AG09309 (cell line): ENCODE results near the gene TMEM187.

Experiments
- DNase-seq: peaks from one replicate; pipeline ENCODE4 v3.0.0-alpha.2; 2010; ENCODE audit warnings: low read depth
- H3K4me3 ChIP-seq: 2 replicates; pipeline ENCODE4 v1.5.1; 2011; ENCODE audit warnings: mild to moderate bottlenecking, low read depth, low read length, moderate library complexity; ENCODE audit not compliant: control insufficient read depth
- TF ChIP-seq, protein P1 (sequence below): IDR thresholded peaks from 2 replicates; pipeline ENCODE4 v1.5.1; 2011; ENCODE audit warnings: mild to moderate bottlenecking, low read depth, low read length, inconsistent platforms; ENCODE audit not compliant: insufficient read depth, control insufficient read depth; ENCODE audit errors: missing control alignments

Gene TMEM187

DNA sequence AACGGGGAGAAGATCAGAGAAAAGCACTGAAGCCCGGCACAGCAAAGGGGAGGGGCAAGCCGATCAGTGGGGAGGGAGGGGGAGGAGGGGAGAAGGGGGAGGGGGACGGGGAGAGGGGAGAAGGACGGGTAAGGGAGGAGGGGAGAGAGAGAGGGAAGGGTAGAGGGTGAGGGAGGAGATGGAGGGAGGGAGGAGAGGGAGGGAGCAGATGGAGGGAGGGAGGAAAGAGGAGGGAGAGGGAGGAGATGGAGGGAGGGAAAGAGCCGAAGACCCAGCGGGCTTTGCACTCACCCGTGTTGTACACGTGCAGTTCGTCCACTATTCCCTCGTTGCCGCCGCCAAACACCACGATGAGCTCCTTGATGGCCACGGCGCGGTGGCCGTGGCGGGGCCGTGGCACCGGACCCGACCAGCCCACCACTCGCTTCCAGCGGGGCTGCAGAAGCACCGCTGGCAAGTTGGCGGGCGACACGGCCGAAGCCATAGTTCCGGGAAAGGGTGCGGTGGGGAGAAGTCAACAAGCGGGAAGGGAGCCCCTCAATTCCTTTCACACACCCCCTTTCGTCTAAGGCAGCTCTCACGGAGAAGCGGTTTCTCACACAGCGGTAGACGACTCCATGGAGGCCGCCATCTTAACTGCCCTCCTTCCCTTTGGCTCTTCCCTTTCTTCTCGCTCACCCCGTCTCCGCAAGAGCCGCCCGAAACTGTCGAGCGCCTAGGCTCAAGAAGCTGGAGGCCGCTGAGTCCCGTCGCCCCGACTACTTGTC lies 2.0 kb upstream of the TMEM187 start:
- TF ChIP-seq, protein P1, sequence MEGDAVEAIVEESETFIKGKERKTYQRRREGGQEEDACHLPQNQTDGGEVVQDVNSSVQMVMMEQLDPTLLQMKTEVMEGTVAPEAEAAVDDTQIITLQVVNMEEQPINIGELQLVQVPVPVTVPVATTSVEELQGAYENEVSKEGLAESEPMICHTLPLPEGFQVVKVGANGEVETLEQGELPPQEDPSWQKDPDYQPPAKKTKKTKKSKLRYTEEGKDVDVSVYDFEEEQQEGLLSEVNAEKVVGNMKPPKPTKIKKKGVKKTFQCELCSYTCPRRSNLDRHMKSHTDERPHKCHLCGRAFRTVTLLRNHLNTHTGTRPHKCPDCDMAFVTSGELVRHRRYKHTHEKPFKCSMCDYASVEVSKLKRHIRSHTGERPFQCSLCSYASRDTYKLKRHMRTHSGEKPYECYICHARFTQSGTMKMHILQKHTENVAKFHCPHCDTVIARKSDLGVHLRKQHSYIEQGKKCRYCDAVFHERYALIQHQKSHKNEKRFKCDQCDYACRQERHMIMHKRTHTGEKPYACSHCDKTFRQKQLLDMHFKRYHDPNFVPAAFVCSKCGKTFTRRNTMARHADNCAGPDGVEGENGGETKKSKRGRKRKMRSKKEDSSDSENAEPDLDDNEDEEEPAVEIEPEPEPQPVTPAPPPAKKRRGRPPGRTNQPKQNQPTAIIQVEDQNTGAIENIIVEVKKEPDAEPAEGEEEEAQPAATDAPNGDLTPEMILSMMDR: no peak
- DNase-seq: peak; percentile 34
- H3K4me3 ChIP-seq: peak overlapping the region; percentile 92

DNA sequence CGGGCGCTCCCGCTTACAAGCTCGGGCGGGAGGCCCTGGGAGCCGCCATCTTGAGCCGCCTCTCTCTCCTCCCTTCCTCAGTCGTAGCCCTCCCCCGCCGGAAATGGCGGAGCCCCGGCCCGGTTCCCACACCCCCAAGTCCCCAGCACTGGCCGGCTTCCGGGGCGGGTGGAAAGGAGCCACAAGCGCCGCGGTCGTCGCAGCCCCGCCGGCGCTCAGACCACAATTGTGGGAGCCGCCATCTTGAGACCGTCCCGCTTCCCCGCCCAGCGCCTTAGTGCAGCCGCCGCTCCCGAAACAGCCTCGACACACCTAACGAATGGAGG lies 1.5 kb upstream of the TMEM187 start:
- peak overlapping the region; percentile 92 for H3K4me3 ChIP-seq
- peak; percentile 38 for DNase-seq
- TF ChIP-seq, protein P1: no peak

DNA sequence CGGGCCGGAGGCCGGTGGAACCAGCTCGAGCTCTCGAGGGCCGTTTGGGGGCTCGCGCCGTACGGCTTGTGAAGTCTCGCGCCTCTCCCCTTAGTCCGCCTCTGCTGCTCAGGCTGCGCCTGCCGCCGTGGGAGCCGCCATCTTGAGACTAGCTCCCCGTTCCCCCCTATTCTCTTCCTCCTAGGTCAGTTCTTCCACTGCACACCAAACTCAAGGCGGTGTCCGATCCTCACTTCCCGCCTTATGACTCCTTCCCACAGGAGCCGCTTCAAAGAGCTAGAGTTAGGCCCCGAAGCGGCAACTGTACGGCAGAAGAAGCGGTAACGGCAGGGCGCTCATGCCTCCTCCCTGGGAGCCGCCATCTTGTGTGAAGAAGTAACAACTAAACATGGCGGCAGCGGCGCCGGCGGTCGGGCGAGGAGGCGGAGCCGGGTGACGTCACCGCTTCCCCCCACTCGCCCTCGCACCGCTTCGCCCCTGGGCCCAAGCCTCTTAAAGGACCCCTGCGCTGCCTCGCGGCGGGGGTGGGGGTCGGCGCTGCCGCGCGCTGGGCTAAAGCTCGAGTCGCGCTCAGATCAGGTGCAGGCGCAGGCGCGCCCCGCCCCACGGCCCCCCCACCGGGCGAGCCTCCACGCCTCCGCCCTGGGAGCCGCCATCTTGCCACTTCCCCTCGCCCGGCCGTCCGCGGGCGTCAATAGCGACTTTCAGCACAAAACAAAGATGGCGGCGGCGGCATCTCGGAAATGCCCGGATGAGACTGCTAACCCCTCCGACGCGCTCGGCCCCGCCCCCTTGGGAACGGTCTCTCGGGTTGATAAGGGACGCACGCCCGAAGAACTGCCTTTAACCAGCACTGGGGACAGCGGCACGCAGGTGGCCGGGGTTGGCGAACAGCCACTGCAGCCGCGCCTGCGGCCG lies 845 bp upstream of the TMEM187 start, which contains the start of gene HCFC1:
HCFC1 (minus strand) TSS at position 369 of the 918 bp plus-strand sequence. CDS start 978 bp downstream, outside the sequence.
- TF ChIP-seq, protein P1: no peak
- peak within 1 kb of the TSS; percentile 92 for H3K4me3 ChIP-seq
- DNase-seq: peak; percentile 54

DNA sequence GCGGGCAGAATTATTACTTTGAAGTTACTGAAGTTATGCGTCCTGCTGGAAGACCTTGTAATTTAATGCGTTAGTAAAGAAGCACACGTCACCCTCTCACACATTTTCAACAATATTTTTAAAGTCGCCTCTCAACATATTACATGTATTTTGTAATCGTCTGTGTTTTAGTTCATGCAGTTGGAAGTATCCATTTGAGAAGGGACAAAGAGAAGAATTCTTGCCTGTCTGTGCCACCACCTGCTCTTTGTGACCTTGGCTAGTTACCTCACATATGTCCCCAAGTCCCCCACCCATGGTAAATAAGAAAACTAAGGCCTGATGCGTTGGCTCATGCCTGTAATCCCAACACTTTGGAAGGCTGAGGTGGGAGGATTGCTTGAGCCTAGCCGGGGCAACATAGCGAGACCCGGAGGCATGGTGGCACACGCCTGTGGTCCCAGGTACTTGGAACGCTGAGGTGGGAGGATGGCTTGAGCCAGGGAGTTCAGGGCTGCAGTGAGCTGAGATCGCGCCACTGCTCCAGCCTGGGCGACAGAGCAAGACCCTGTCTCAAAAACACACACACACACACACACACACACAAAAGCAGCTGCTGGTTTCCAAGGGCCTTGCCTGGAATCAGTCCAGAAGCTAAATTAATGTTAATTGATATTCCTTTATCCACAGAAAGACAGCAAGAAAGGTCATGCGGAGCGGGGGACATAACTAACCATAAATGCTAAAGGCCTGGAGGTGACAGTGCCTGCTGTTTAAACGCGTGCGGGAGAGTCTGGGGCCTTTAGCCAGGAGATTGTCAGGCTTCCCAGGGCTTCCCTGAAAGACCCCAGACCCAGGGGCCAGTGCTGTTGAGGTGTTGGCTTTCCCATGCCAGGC lies 811 bp downstream of the TMEM187 start:
- H3K4me3 ChIP-seq: peak overlapping the region; percentile 41
- TF ChIP-seq, protein P1: no peak
- no peak for DNase-seq

DNA sequence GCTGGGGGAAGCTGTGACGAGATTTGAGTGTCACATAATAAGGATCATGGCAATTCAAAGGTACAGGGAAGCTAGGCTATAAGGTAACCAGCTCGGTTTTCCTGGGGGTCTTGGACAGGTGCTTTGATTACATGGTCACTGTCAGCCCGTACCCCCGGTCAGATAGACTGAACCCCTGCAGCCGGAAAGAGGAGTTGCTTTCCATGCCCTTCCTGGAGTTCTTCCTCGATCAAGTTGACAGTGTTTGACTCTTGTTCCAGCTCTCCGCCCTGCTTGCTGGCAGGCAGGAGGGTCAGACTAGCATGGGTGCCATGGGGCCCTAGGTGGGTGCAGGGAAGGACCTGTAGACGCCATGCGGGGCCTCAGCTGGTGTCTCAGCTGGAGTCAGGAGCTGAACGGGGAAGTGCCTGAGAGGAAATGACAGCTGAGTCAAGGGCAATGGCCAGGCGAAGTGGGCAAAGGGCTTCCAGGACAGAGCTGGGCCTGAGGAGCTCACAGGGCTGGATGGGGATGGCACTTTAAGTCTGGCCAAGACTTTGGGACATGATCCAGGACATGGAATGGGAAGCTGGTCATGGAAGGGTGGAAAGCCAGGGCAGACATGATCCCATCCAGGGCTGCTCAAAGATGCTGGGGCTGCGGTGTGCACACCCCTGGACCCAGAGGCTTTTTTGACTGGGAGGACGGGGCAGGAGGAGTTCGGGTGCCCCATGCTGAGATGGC lies 1.6 kb downstream of the TMEM187 start:
- H3K4me3 ChIP-seq: no peak overlapping the region
- no peak for DNase-seq
- TF ChIP-seq, protein P1: no peak
